ENCODE data around the gene CPNE4.

DNA sequence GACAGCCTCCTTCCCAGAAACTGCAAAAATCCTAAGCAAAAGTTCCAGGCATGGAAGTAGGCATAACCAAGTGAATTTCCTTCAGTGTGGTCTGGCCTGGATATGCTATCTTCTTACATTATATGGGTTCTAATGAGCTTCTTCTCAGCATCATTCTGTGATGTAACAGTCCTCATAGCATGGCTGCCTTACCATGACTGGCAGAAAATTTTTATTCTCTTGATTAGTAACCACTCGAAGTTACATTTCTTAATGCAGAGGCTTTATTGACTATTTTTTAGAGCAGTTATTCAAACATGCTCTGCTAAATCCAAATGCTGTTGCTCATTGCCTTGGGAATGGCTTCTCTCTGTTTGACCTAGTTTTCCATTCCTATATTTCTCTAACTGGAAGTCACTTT lies 21.1 kb upstream of the CPNE4 start:
- TF ChIP-seq POLR2A (IDR thresholded peaks at IDR 0.05; ENCODE audit: low read length) (no peak), GATA1 (IDR thresholded peaks at IDR 0.05; ENCODE audit: low read depth, low read length) (no peak)

All from erythroblast (primary cell).